Liver (tissue), 9 donors: ENCODE measurements around the gene ARL9. TPM values are rescaled to one million over a fixed set of nuclear protein-coding genes. Genes with fewer than 3 reads are reported as not detected.

Source experiments
- DNase-seq: peaks from one replicate; pipeline ENCODE4 v3.0.0-alpha.2; 2017; ENCODE audit warnings: low spot score
- H3K27ac ChIP-seq, 2 donors: one replicate each; pipeline ENCODE4 v1.7.0; 2013; ENCODE audit warnings: inconsistent platforms in 2 of 2, low read length in 2 of 2, control low read depth in 1 of 2, low read depth in 1 of 2, mild to moderate bottlenecking in 1 of 2
- H3K27me3 ChIP-seq, 4 donors: one replicate each; pipeline versions ENCODE4 v1.6.1 to v1.7.0; 2013; ENCODE audit warnings: low read length in 3 of 4, inconsistent platforms in 1 of 4, mild to moderate bottlenecking in 1 of 4, moderate library complexity in 1 of 4; ENCODE audit not compliant: control insufficient read depth in 4 of 4, insufficient read depth in 4 of 4
- H3K36me3 ChIP-seq, 4 donors: one replicate each; pipeline versions ENCODE4 v1.6.1 to v1.7.0; 2013; ENCODE audit warnings: low read length in 3 of 4, mild to moderate bottlenecking in 3 of 4, low read depth in 1 of 4, moderate library complexity in 1 of 4; ENCODE audit not compliant: control insufficient read depth in 4 of 4, insufficient read depth in 3 of 4
- H3K4me1 ChIP-seq, 4 donors: one replicate each; pipeline versions ENCODE4 v1.6.1 to v1.7.0; 2013; ENCODE audit warnings: low read length in 3 of 4, mild to moderate bottlenecking in 3 of 4, moderate library complexity in 1 of 4; ENCODE audit not compliant: control insufficient read depth in 4 of 4, insufficient read depth in 4 of 4
- H3K4me3 ChIP-seq, 3 donors: one replicate each; pipeline versions ENCODE4 v1.6.1 to v1.7.0; 2013; ENCODE audit warnings: low read length in 3 of 3, control low read depth in 1 of 3, low read depth in 1 of 3, mild to moderate bottlenecking in 1 of 3
- H3K9ac ChIP-seq, 2 donors: one replicate each; pipeline ENCODE4 v1.7.0; 2013; ENCODE audit warnings: low read length in 2 of 2, mild to moderate bottlenecking in 2 of 2, moderate library complexity in 2 of 2, control low read depth in 1 of 2, low read depth in 1 of 2
- H3K9me3 ChIP-seq, 4 donors: one replicate each; pipeline versions ENCODE4 v1.6.1 to v1.7.0; 2013; ENCODE audit warnings: low read length in 3 of 4; ENCODE audit not compliant: control insufficient read depth in 4 of 4
- EGR1 ChIP-seq, 2 donors: IDR thresholded peaks; 2 replicates each; pipeline ENCODE4 v1.6.1; 2016 to 2018; ENCODE audit warnings: antibody characterized with exemption in 2 of 2, low read depth in 2 of 2
- FOXA1 ChIP-seq: IDR thresholded peaks from 2 replicates; pipeline ENCODE4 v1.6.1; 2016; ENCODE audit warnings: antibody characterized with exemption
- FOXA2 ChIP-seq: IDR thresholded peaks from 2 replicates; pipeline ENCODE4 v1.6.1; 2016; ENCODE audit warnings: antibody characterized with exemption
- GABPA ChIP-seq, 2 donors: IDR thresholded peaks in 1 of 2; conservative IDR thresholded peaks in 1 of 2; 2 replicates each; pipeline ENCODE4 v1.6.1; 2016; ENCODE audit warnings: antibody characterized with exemption in 2 of 2, mild to moderate bottlenecking in 1 of 2, moderate library complexity in 1 of 2
- HNF4A ChIP-seq, 2 donors: conservative IDR thresholded peaks; 2 replicates each; pipeline ENCODE4 v1.6.1; 2016; ENCODE audit warnings: antibody characterized with exemption in 2 of 2, mild to moderate bottlenecking in 2 of 2
- HNF4G ChIP-seq: IDR thresholded peaks from 2 replicates; pipeline ENCODE4 v1.6.1; 2016; ENCODE audit warnings: antibody characterized with exemption
- JUND ChIP-seq, 2 donors: IDR thresholded peaks; 2 replicates each; pipeline ENCODE4 v1.6.1; 2016; ENCODE audit warnings: antibody characterized with exemption in 2 of 2
- NR2F2 ChIP-seq: IDR thresholded peaks from 2 replicates; pipeline ENCODE4 v1.6.1; 2016; ENCODE audit warnings: antibody characterized with exemption
- RAD21 ChIP-seq, 2 donors: IDR thresholded peaks; 2 replicates each; pipeline ENCODE4 v1.6.1; 2016; ENCODE audit warnings: antibody characterized with exemption in 2 of 2, mild to moderate bottlenecking in 2 of 2
- RXRA ChIP-seq, 2 donors: IDR thresholded peaks; 2 replicates each; pipeline ENCODE4 v1.6.1; 2017 to 2018; ENCODE audit warnings: antibody characterized with exemption in 2 of 2, mild to moderate bottlenecking in 1 of 2
- SP1 ChIP-seq: IDR thresholded peaks from 2 replicates; pipeline ENCODE4 v1.6.1; 2018; ENCODE audit warnings: antibody characterized with exemption, mild to moderate bottlenecking
- TAF1 ChIP-seq: conservative IDR thresholded peaks from 2 replicates; pipeline ENCODE4 v1.6.1; 2016; ENCODE audit warnings: antibody characterized with exemption, mild to moderate bottlenecking
- YY1 ChIP-seq: IDR thresholded peaks from 2 replicates; pipeline ENCODE4 v1.6.1; 2016; ENCODE audit warnings: antibody characterized with exemption, mild to moderate bottlenecking
- WGBS: extraction: QIAGEN DNeasy Blood & Tissue Kit; methylation state at CpG from one replicate; pipeline ENCODE4 v1.1.7; 2013; 5-methylcytosine and 5-hydroxymethylcytosine counted together
- polyA plus RNA-seq, 2 donors: library from polyadenylated mRNA; stranded (reverse) in 1 of 2; unstranded in 1 of 2; fragments of 200-250 nt in 1 of 2; fragments of >200 nt in 1 of 2; fragmentation: Nextera tagmentation in 1 of 2; extraction: Ambion mirVana in 1 of 2; gene quantifications; one replicate each; pipeline versions ENCODE4 v1.2.1 to v1.2.3, GENCODE V29; 2013 to 2015
- total RNA-seq, 2 donors: library from RNA; depleted of rRNA; stranded (reverse); fragments of >200 nt; gene quantifications; one replicate each; pipeline ENCODE4 v1.2.3, GENCODE V29; 2014
- TF ChIP-seq, protein P1 (sequence below): IDR thresholded peaks from 2 replicates; pipeline ENCODE4 v1.6.1; 2016; ENCODE audit warnings: antibody characterized with exemption, mild to moderate bottlenecking
- TF ChIP-seq, protein P2 (sequence below): fragments of 150-350 bp; IDR thresholded peaks from 2 replicates; pipeline ENCODE4 v1.5.1; 2017; ENCODE audit warnings: improper control_type of control experiment, low read depth, low read length; ENCODE audit not compliant: missing input control
- TF ChIP-seq, protein P3 (sequence below): IDR thresholded peaks from 2 replicates; pipeline ENCODE4 v1.6.1; 2016; ENCODE audit warnings: antibody characterized with exemption
- TF ChIP-seq, protein P4 (sequence below): IDR thresholded peaks from 2 replicates; pipeline ENCODE4 v1.6.1; 2016; ENCODE audit warnings: antibody characterized with exemption
- TF ChIP-seq, protein P5 (sequence below): IDR thresholded peaks from 2 replicates; pipeline ENCODE4 v1.6.1; 2016; ENCODE audit warnings: antibody characterized with exemption
- donor health status: healthy.
- donor health status: healthy.
- donor health status: healthy.
- donor health status: healthy.
- donor health status: healthy.

Gene ARL9, protein sequence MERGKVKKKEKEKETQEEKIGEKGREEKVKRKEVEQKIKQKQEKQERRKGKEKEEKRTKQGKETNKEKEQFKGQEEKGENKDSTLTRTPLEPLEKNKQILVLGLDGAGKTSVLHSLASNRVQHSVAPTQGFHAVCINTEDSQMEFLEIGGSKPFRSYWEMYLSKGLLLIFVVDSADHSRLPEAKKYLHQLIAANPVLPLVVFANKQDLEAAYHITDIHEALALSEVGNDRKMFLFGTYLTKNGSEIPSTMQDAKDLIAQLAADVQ
- under 1 TPM; 0.08 to 0.61 TPM for total RNA-seq
- under 1 TPM in 1 of 2 donors, not detected in 1; 0.10 TPM for polyA plus RNA-seq

DNA sequence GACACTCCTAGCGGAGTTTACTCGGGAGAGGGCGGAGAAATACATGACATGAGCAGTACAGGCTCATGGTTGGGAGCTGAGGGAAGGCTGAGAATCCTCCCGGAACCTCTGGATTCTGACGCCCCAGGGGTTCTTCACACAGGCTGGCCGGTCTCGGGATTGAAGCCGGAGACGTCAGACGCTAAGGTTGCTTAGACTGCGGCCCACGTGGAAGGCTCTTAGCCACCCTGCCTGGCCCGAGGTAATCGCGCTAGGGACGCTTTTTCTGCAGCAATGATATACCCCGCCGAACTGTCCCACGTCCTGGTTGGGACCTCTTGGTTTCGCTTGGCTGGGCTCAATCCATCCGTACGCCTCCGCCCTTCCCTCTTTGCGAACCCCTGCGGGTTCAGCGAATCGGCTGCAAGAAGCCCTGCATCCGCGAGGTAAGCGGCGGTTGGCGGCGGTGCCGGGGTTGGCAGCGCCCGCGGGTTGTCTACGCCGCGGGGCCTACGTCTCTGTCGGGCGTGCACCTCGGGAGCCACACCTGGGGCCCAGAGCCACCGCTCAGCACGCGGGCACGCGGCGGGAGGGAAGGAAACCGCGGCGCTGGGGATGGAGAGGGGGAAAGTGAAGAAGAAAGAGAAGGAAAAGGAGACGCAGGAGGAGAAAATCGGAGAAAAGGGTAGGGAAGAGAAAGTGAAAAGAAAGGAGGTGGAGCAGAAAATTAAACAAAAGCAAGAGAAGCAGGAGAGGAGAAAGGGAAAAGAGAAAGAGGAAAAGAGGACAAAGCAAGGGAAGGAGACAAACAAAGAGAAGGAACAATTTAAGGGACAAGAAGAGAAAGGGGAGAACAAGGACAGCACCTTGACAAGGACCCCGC, at the start of gene ARL9:
Gene ARL9, plus strand, starts transcription at position 523 of the 862 bp plus-strand sequence. Its CDS starts 72 bp downstream, at position 595.
- Histone ChIP-seq H3K4me3 (peak within 1 kb of the TSS; percentile 47 to 57 (median 51)), H3K9ac (no peak within 1 kb of the TSS), H3K27me3 (no peaks in the 10 kb centered on the region), H3K9me3 (no peaks in the 10 kb centered on the region), H3K27ac (no peak within 1 kb of the TSS), H3K4me1 (peaks cover 5 to 14% (median 8%) of the 10 kb centered on the region in 4 donors), H3K36me3 (peaks cover 2 to 14% (median 10%) of the 10 kb centered on the region in 4 donors)
- DNase-seq, result peak; percentile 67
- TF ChIP-seq, protein P1, sequence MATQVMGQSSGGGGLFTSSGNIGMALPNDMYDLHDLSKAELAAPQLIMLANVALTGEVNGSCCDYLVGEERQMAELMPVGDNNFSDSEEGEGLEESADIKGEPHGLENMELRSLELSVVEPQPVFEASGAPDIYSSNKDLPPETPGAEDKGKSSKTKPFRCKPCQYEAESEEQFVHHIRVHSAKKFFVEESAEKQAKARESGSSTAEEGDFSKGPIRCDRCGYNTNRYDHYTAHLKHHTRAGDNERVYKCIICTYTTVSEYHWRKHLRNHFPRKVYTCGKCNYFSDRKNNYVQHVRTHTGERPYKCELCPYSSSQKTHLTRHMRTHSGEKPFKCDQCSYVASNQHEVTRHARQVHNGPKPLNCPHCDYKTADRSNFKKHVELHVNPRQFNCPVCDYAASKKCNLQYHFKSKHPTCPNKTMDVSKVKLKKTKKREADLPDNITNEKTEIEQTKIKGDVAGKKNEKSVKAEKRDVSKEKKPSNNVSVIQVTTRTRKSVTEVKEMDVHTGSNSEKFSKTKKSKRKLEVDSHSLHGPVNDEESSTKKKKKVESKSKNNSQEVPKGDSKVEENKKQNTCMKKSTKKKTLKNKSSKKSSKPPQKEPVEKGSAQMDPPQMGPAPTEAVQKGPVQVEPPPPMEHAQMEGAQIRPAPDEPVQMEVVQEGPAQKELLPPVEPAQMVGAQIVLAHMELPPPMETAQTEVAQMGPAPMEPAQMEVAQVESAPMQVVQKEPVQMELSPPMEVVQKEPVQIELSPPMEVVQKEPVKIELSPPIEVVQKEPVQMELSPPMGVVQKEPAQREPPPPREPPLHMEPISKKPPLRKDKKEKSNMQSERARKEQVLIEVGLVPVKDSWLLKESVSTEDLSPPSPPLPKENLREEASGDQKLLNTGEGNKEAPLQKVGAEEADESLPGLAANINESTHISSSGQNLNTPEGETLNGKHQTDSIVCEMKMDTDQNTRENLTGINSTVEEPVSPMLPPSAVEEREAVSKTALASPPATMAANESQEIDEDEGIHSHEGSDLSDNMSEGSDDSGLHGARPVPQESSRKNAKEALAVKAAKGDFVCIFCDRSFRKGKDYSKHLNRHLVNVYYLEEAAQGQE, result no peak
- TF ChIP-seq RAD21 (IDR thresholded peaks at IDR 0.05), result peak in 1 of 2 donors; percentile 17
- WGBS, result 8% methylated on average over 56 of the region's 56 CpGs

DNA sequence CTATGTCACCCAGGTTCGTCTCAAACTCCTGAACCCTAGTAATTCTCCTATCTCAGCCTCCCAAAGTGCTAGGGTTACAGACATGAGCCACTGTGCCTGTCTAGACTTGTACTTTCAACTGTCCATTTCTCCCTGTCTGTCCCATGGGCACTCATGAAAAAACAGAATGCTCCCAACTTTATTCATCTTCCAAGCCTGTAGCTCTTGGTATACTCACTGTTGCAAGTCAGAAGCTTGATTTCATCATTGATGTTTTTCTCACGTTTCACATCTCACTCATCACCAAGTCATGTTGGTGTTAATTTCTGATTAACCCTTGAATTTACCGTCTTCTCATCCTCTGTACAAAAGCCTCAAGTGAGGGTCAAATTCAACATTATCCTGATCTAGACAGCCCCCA, 45.5 kb upstream of the ARL9 start:
- WGBS, result 84% methylated on average over 3 of the region's 3 CpGs
- H3K9ac ChIP-seq, result no peak overlapping the region
- H3K36me3 ChIP-seq, result peaks cover 8 to 57% (median 41%) of the 10 kb centered on the region in 4 donors
- no peaks in the 10 kb centered on the region for H3K27me3 ChIP-seq
- TF ChIP-seq, protein P2, sequence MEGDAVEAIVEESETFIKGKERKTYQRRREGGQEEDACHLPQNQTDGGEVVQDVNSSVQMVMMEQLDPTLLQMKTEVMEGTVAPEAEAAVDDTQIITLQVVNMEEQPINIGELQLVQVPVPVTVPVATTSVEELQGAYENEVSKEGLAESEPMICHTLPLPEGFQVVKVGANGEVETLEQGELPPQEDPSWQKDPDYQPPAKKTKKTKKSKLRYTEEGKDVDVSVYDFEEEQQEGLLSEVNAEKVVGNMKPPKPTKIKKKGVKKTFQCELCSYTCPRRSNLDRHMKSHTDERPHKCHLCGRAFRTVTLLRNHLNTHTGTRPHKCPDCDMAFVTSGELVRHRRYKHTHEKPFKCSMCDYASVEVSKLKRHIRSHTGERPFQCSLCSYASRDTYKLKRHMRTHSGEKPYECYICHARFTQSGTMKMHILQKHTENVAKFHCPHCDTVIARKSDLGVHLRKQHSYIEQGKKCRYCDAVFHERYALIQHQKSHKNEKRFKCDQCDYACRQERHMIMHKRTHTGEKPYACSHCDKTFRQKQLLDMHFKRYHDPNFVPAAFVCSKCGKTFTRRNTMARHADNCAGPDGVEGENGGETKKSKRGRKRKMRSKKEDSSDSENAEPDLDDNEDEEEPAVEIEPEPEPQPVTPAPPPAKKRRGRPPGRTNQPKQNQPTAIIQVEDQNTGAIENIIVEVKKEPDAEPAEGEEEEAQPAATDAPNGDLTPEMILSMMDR, result no peak
- TF ChIP-seq, protein P1, result no peak
- TF ChIP-seq RXRA (IDR thresholded peaks at IDR 0.05) (no peak), FOXA2 (no peak), SP1 (no peak), TAF1 (no peak), GABPA (IDR thresholded peaks at IDR 0.05 in 1 of 2, conservative IDR thresholded peaks at IDR 0.05 in 1 of 2) (no peak), FOXA1 (no peak), HNF4A (conservative IDR thresholded peaks at IDR 0.05) (no peak), YY1 (no peak), NR2F2 (no peak), HNF4G (no peak), RAD21 (IDR thresholded peaks at IDR 0.05) (no peak), EGR1 (IDR thresholded peaks at IDR 0.05; ENCODE audit: low read depth in 2 of 2) (no peak), JUND (IDR thresholded peaks at IDR 0.05) (no peak)
- TF ChIP-seq, protein P3, sequence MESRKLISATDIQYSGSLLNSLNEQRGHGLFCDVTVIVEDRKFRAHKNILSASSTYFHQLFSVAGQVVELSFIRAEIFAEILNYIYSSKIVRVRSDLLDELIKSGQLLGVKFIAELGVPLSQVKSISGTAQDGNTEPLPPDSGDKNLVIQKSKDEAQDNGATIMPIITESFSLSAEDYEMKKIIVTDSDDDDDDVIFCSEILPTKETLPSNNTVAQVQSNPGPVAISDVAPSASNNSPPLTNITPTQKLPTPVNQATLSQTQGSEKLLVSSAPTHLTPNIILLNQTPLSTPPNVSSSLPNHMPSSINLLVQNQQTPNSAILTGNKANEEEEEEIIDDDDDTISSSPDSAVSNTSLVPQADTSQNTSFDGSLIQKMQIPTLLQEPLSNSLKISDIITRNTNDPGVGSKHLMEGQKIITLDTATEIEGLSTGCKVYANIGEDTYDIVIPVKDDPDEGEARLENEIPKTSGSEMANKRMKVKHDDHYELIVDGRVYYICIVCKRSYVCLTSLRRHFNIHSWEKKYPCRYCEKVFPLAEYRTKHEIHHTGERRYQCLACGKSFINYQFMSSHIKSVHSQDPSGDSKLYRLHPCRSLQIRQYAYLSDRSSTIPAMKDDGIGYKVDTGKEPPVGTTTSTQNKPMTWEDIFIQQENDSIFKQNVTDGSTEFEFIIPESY, result no peak
- TF ChIP-seq, protein P4, sequence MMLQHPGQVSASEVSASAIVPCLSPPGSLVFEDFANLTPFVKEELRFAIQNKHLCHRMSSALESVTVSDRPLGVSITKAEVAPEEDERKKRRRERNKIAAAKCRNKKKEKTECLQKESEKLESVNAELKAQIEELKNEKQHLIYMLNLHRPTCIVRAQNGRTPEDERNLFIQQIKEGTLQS, result no peak
- TF ChIP-seq, protein P5, sequence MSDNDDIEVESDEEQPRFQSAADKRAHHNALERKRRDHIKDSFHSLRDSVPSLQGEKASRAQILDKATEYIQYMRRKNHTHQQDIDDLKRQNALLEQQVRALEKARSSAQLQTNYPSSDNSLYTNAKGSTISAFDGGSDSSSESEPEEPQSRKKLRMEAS, result no peak
- H3K9me3 ChIP-seq, result no peaks in the 10 kb centered on the region
- no peak overlapping the region for H3K27ac ChIP-seq
- H3K4me1 ChIP-seq, result no peaks in the 10 kb centered on the region
- H3K4me3 ChIP-seq, result no peak overlapping the region
- DNase-seq, result no peak
